HL-60/S4 (cell line): ENCODE results near the gene TMEM179.
"Not testable (repeated sequence)": the region's sequence is repeated elsewhere in the genome, so short reads cannot be mapped to it uniquely, and the experiment has no call there.

Experiments
- in situ Hi-C: fragments of 300-500 bp; cut with MboI; formaldehyde crosslinking; loops from 2 replicates; pipeline ENCODE4 v1.14.3; 2022; ENCODE audit warnings: low sequenced_read_pairs

The TMEM179 gene

GRCh38 chr14:104638190-104638589 is 33.6 kb upstream of the TMEM179 start:
- in situ Hi-C loops = no loop called here

DNA sequence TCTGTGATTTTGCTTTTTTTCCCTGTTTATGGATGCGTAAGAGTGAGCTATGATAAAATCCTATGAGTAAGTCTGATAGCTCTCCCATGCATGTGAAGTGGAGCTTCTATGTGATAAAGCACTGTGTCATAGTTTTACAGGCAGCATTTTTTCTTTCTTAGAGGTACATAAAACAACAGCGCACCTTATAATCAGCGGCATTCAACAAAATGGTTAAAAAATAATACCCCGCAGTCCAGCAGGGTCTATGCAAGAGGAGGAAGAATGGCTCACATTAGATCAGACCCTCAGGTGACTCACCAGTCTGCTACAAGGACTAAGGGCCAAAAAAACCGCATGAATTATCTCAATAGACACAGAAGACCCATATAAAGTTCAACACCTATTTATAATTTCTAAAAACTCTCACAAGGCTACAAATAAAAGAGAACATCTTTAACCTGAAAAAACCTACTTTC is 33.0 kb upstream of the TMEM179 start:
- in situ Hi-C loops = no loop called here

DNA sequence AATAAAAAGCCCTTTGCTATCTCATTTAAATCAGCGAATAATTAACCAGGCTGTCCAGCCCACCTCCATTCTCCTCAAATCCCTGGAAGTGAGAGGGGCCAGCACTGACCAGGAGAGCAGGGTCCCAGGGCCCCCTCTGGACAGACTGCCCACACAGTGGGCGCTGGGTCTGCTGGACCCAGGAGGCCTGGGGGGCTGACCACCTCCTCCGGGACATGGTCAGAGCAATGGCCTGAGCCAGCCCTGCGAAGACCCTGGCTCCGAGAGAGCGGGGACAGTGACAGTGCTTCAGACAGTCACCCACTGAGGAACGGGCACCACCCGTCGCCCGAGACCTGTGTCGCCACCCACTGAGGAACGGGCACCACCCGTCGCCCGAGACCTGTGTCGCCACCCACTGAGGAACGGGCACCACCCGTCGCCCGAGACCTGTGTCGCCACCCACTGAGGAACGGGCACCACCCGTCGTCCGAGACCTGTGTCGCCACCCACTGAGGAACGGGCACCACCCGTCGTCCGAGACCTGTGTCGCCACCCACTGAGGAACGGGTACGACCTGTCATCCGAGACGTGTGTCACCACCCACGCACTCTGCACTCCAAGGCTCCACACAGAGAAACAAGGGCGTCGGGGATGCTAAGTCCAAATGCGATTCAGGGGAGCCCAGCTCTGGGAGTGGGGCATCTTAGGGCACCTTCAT is 32.4 kb upstream of the TMEM179 start:
- in situ Hi-C loops = not testable (repeated sequence)

GRCh38 chr14:104636131-104636530 is 31.6 kb upstream of the TMEM179 start:
- in situ Hi-C loops = no loop called here

DNA sequence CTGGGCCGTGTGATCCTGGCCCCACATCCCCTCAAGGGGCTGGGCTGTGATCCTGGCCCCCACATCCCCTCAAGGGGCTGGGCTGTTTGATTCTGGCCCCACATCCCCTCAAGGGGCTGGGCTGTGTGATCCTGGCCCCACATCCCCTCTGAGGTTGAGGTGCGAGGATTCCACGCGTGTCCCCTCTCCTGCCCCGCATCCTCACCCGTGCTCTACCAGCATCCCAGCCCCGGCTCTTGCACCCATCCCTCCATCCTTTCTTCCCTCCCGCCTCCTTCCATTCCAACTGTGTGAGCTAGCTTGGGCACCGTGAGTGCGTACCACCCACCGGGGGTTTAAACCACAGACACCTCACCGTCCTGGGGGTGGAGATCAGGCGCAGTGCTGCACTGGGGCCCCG is 31.1 kb upstream of the TMEM179 start:
- in situ Hi-C loops = no loop called here

DNA sequence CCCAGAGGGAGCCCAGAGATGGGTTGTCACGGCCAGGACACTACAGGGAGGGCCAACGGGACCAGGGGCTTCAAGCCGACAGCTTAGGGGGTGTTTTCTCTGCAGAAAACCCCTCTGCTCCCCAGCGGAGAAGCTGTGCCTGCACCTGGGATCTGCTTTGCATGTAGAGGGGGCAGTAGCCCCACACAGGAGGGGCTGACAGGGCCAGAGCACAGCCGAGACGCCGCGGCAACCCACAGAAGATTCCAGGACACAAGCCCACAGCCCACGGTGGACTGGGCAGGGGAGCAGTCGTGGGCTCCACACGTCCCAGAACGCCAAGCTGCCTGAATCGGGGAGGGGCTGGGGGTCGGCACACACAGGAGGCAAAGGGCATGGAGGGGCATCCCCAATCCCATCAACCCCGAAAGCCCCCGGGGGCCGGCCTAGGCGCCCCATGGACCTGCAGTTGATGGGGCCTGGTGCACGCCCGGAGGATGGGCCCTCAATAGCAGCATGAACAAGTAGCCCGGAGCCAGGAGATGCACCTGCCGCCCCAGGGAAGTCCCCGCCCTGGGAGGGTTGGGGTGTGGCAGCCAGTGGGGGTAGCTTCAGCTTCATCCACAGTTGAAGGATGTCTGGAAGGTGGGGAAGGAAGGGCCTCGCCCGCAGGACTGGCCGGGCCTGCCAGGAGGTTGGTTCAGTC is 30.5 kb upstream of the TMEM179 start:
- in situ Hi-C loops = no loop called here

GRCh38 chr14:104634138-104634760 is 29.7 kb upstream of the TMEM179 start:
- in situ Hi-C loops = no loop called here

DNA sequence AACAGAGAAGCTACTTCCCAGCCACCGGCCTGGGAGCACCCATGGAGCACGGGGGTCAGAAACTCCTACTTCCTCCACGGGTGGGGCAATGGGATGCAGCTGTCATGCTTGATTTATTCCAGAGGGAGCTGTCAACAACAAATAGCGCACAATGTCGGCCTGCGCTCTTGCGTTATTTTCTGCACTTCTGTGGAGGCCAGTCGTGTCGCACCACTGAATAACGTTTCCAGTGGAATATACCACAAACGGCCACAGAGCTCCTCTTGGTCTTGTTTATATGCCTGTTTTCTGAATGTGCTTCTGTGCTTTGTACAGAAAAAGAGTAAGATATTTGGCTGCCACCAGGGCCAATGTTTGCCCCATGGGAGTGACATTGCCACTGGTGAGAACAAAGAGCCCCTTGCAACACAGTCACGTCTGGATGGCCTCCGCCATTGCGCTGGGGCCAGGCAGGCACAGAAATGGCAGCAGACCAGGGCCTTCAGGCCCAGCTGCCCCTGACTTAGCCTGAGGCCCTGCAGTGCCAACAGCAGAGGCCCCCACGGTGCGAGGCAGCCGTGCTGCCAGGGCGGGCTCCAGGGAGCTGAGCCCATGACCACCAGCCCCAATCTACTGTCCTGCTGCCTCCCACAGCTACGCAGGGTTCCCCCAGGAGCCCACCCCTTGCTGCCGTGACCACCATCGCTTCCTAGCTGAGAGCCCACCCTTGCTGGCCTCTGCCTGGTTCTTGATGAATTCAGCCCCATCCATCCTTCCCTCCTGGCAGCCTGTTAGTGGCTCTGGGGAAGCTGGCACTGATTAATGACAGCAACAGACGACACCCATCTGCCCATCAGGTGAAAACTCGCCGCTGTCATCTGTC is 28.9 kb upstream of the TMEM179 start:
- in situ Hi-C loops = no loop called here

- in situ Hi-C loops = no loop called here
Observed at GRCh38 chr14:104632781-104633180, 28.2 kb upstream of the TMEM179 start.

- in situ Hi-C loops = no loop called here
Observed at GRCh38 chr14:104624939-104625338, 20.4 kb upstream of the TMEM179 start.

DNA sequence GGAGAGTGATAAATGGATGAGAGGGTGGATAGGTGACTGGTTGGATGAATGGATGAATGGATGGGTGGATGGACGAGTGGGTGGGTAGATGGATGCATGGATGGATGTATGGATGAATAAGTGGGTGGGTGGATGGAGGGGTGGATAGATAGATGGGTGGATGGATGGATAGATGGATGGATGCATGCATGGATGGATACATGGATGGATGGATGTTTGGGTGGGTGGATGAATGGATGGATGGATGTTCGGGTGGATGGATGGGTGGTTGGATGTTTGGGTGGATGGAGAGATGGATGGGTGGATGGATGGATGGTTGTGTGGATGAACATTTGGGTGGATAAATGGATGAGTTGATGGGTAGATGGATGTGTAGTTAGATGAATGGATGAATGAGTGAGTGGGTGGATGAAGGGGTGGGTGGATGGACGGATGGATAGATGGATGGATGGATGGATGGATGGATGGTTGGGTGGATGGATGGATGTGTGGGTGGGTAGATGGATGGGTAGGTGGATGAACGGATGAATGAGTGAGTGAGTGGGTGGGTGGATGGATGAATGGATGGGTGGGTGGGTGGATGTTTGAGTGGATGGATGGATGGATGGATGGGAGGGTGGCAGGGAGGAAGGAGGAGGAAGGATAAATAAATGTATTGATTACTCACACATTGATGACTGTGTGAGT is 9.7 kb upstream of the TMEM179 start:
- in situ Hi-C loops = no loop called here

GRCh38 chr14:104611881-104612280 is 7.3 kb upstream of the TMEM179 start:
- in situ Hi-C loops = no loop called here

DNA sequence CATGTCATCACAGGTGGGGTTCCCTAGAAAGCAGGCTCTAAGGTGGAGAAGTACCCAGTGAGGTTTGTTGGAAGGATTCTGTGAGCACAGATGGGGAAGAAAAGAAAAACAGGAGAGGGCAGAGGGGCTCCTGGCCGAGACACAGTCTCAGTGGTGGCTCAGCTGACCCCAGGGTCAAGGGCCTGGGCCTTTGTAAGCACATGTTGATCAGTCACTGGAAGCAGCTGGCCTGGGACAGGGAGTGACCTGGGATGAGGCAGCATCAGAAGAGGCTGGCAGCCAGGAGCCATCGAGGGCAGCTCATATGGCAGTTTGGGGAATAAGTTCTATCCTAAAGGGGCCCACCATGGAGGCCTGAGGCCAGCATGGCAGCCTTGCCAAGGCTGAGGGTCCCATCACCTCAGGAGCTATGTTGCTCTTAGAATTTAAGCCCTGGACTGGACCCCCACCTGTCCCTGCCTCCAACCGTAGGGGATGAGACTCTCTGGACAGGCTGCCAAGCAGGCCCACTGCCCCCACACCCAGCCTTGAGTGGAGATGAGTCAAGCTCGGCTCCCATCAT is 6.3 kb upstream of the TMEM179 start:
- in situ Hi-C loops = no loop called here

GRCh38 chr14:104609666-104610065 is 5.1 kb upstream of the TMEM179 start:
- in situ Hi-C loops = no loop called here

- in situ Hi-C loops = no loop called here
Observed at GRCh38 chr14:104603711-104604401, 716 bp downstream of the TMEM179 start.

DNA sequence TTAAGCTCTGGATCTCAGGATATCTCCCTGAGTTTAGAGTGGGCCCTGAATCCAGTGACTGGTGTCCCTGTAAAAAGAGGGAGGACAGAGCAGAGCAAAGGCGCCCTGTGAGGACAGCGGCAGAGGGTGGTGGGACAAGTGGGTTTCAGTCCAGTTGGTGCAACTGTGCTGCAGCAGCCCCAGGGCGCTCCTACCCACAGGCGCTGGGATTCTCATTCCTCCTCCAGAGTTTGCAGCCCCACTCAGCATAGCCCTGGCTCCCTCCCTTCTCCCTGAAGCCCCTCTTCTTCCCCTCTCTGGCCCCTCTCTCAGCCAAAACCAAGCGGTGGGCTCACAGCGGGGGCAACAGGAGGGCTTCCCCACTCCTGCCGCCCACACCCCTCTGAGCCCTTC is 1.6 kb downstream of the TMEM179 start:
- in situ Hi-C loops = no loop called here

GRCh38 chr14:104602315-104602932 is 2.1 kb downstream of the TMEM179 start:
- in situ Hi-C loops = no loop called here

DNA sequence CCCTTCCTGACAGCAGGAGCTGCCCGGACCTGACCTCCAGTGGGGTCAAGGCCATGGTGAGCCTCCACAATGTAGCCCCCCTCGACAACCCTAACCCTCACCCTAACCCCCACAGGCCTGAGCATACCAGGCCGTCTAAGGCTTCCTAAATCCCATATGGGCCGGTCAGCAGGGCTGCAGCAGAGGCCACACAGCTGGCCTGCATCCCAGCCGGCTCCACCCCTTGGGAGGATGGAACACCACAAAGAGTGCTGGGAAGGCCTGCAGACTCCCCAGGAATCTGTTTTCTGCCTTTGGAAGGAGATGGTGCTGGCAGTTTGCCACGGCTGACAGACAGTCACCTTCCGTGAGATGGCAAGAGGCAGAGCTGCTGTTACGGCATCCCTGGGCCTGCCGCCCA is 2.8 kb downstream of the TMEM179 start:
- in situ Hi-C loops = no loop called here

DNA sequence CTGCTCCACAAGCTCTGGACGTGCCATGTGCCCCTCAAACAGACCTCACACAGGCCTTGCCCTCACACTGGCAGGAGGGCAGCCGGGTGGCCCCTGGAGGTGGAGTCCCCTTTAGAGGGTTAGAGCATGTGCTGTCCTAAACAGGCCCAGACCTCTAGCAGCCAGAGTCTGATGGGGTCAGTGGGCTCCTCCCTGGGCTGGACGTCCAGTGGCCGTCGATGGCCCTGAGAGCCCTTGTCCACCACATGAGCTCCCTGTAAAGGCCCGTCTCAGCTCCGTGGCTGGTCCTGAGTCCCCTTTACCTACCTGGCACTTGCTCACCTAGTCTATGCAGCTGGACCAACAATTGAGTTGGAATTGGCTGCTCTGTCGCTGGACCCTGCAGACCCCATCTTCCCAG is 3.8 kb downstream of the TMEM179 start:
- in situ Hi-C loops = no loop called here
